GM19328 (cell line): ENCODE measurements around the gene MIA.
"Not testable (repeated sequence)": the region's sequence is repeated elsewhere in the genome, so short reads cannot be mapped to it uniquely, and the experiment has no call there.

Source experiments
- ATAC-seq: cut with Tn5 transposase; IDR thresholded peaks from one replicate; pipeline ENCODE4 v1.9.1; 2021; ENCODE audit warnings: mild to moderate bottlenecking, moderate library complexity; ENCODE audit not compliant: unreplicated experiment

Gene MIA

DNA sequence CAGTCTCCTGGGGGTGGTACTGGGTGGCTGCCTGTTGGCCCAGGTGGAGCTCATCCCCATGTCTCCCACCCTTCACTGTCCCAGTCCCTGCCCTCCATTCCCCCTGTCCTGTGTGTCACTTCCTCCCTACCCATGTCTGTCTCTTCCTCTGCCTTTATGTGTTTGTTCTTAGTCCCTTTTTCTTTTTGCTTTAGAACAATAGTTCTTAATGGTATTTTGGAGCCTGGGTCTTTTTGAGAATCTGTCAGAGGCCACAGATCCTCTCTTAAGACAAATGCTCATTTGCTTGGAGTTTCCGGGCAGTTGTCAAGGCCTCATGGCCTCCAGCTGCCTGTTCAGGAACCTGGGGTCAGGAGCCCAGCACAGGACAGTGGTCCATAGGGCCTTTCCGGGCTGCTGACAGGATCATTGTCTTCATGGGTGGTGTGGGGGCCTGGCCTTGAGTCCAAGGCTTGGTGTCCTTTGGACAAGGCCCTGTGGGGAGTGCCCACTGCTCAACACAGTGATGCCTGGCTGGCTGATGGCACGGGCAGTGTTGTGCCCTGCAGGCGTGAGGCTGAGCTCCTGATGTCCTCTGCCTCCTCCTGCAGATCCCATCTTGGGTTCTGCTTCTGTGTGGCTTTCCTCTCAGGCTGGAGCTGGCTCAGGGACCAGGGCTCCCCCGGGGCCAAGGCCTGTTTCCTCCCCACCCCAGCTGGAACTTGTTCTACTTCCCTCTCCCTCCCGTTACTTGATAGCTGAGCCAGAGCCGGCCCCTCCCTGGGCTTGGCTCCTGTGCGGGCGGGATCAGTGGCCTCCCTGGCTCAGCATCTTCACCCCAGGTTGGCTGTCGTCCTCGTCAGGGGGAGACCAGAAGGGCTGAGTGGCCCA is 27.2 kb downstream of the MIA start:
- no peak for ATAC-seq

DNA sequence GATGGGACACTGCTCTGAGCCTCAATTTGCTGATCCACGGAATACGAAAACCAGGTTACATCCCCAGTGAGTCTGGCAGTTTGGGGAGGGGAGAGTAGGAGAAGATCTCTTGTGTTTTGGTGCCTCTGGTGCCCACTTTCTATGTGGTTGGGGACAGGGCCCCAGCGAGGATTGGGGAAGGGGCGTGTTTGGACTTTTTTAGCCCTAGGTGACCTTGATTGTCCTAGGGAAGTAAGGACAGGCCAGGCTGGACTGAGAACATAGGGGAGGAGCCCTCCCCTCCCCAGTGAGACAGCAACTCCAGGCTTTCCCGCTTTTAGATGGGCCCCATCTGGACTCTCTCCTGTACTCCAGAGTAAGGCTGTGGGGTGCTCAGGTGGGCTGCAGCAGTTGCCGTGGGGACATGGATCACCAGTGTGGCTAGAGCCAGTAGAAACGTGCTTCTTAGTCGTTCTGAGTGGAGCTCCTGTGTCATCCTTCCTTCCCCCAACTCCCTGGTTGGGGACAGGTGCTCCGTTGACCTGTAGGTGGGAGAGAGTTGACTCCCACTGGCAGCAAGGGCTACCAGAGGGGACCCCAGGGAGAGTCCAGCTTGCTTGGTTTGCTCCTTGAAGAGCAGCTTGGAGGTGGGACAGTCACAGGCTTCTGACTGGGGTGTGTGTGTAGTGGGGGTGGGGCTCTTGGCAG is 28.0 kb downstream of the MIA start:
- ATAC-seq: no peak

DNA sequence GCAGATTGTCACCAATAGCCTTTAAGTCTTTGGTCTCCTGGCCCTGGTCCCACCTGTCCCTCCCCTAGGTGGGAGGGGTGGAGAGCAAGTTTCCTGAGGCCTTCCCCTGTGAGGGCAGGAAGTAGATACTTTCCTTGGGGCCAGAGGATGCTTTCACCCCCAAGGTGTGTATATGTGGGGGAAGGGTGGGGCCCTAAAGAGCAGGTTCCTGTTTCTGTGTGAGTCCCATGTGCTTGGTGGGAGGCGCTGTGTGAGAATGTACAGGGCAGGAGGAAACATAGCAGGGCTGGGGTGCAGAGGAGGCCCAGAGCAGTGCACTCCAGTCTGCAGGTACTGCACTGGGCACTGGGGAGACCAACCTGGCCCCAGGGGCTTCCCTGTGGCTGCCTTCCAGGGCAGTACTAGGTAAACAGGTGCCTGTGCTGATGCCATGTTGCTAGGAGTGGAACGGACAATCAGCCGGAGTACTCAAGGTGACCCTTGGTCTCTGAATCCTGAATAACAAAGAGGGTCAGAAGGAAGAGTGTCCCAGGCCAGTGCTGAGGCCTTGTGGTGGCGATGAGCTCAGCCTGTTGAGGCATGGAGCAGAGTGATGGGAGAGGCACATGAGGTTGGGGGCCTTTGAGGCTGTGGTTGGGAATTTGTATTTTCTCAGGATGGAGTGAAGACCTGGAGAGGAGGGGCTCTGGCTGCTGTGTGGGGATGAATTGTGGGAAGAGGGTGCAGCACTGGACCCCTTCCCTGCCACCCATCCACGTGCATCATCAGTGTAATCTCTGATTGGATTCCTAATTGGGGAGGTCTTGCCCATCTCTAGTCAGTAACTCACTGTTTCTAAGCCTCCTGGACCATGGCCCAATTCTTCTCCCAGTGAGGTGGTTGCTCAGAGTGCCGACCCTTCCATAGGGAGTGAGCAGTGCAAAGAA is 28.8 kb downstream of the MIA start:
- ATAC-seq: no peak

DNA sequence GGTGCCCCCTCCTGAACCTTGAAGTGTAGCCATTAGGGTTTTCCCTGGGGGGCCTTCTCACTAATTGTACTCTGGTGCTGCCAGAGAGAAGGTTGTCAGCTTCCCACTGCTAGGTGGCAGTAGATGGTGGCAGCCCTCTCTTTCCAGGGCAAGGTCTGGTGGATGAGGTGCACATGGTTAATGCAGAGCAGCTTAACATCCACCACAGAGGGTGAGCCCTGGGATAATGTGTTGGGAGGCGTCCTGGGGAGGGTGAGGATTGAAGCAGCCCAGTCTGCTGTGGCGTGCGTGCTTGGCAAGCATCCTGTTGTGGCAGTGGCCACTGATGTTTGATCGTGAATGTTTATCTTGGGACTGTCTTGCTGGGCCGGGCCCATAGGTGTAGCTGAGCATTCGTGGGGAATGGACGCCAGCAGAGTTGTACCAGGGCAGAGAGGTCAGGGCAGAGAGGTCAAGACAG is 29.5 kb downstream of the MIA start:
- ATAC-seq: no peak

DNA sequence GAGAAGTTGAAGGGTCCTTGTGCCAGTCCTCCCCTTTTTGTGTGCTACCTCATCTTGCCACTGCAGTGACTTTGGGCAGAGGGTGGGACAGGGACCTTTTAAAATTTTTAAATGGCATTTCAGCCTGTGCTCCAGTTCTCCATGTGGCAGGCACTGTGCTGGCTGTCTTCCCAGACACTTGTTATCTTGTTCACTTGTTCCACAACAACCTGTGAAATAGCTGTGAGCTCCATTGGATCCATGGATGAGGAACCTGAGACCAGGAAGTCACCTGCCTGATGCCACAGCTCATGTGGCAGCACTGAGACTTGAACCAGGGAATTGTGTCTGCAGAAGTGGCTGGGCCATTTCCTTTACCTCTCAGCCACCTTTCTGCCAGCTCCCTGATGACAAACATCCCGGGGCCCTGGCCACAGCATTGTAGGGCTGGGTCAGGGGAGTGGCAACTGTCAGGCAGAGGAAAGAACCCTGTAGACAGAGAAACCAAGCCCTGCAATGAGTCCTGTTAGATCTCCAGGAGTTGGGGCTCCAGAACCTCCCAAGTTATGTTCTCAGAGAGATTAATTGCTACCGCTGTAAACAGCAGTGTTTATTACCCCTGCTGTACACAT is 30.0 kb downstream of the MIA start:
- ATAC-seq: no peak

DNA sequence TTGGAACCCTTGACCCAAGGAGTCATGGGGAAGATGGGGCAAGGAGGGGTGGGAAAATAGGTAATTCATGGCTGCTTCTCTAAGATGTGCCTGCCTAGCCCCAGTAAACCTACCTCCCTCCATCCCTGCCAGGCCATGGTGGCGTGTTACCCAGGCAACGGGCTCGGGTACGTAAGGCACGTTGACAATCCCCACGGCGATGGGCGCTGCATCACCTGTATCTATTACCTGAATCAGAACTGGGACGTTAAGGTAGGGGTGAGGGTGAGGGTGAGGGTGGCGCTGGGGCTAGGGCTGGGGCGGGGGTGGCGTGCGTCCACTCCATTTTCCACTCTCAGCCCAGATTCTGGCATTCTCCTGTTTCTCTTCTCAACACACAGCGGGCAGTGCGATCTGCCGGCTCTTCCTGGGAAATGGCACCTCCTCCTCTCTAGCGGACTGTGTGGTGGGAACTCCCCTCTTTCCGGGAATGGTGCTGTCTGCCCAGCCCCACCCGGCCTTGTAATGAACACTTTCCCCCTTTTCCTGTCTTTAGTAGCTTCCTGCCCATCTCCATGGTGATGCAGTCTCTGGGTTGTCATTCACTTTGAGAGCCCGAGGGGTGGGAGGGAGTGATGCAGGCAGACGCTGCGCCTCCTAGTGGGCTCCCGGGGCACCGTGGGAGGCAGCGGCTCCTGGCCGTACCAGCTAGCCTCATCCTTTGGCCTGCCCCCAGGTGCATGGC is 31.3 kb downstream of the MIA start:
- no peak for ATAC-seq

DNA sequence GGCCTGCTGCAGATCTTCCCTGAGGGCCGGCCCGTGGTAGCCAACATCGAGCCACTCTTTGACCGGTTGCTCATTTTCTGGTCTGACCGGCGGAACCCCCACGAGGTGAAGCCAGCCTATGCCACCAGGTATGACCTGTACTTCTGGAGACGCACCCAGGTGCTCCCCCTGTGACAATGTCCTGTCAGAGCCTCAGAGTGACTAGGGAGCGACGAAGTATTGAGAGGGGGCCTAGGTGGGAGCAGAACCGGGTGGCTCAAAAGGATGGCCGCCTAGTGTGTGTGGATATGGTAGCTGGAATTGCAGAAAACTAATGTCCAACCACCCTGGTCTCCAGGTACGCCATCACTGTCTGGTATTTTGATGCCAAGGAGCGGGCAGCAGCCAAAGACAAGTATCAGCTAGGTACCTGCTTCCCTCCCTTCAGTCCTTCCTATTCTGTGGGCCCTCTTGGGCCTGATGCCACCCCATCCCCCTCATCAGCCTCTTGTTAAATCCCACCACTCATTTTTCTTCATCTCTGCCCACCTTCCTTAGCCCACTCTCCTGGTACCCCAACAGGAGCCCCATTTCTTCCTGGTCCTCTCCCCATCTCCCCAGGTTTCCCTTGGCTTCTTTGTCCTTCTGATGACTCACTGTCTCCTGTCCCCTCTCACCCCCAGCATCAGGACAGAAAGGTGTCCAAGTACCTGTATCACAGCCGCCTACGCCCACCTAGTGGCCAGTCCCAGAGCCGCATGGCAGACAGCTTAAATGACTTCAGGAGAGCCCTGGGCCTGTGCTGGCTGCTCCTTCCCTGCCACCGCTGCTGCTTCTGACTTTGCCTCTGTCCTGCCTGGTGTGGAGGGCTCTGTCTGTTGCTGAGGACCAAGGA is 32.1 kb downstream of the MIA start:
- ATAC-seq: no peak

DNA sequence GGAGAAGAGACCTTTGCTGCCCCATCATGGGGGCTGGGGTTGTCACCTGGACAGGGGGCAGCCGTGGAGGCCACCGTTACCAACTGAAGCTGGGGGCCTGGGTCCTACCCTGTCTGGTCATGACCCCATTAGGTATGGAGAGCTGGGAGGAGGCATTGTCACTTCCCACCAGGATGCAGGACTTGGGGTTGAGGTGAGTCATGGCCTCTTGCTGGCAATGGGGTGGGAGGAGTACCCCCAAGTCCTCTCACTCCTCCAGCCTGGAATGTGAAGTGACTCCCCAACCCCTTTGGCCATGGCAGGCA is 32.7 kb downstream of the MIA start:
- no peak for ATAC-seq

DNA sequence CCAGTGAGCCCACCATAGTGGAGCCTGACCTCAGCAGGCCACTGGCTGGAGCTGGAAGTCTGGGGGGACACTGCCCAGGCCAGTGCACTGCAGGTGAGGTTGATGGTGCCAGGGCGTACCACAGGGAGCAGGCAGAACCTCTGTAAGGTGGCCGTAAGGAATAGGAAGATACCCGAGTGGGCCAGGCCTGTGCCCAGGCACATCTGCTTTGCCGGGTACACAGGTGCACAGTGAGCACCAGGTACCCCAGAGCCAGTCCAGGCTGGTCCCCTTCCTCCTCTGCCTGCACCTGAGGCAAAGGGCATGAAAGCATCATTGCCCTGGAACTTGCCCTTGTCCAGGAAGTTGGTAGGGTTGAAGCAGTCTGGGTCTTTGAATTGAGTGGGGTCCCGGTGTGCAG is 33.2 kb downstream of the MIA start:
- ATAC-seq: no peak

DNA sequence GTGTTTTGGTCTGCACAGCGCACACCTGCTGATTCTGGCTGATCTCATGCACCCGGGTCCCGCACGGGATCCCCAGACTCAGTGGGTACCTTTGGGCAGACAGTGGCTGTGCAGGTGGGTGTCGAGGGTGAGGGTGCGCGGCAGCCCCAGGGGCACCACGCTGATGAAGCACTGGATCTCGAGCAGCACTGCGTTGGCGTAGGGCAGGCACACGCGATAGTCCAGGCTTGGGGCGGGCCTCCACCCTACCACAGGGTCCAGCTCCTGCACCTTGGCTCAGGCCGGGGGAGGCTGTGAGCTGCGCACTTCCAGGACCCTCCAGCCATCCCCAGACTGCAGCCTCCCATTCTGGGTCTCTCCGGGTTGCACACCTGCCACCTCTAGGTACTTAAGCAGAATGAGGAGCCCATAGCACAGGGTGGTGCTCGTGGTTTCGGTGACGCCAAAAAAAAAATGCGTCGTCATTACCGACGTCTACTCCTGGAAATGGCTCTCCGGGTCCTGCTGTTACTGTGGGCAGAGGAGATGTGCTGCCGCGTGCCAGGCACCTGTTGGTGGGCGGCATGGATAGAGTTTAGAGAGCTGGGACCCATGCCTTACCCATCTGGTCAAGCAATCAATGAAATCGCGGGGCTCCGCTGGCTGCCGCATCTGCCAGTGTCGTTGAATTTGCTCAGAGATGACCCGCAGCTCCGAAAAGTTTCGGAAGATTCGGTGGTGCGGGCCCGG is 34.2 kb downstream of the MIA start:
- no peak for ATAC-seq

DNA sequence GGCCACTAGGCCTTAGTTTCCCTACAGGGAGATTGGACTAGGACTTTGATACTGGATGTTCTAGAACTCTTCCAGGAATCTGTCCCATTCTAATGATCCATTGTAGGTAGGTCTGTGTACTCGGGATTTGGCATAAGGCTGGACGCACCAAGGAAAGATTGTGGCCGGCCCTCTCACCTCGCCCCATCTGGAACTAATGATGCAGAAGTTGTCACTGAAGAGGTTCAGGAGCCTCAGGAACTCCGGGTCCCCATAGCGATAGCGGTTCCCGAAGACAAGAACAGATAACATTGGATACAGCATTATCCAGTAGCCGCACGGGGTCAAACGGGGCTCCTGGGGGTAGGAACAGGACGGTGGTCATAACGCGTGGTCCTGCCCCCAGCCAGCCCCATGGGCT is 34.8 kb downstream of the MIA start:
- ATAC-seq: no peak

DNA sequence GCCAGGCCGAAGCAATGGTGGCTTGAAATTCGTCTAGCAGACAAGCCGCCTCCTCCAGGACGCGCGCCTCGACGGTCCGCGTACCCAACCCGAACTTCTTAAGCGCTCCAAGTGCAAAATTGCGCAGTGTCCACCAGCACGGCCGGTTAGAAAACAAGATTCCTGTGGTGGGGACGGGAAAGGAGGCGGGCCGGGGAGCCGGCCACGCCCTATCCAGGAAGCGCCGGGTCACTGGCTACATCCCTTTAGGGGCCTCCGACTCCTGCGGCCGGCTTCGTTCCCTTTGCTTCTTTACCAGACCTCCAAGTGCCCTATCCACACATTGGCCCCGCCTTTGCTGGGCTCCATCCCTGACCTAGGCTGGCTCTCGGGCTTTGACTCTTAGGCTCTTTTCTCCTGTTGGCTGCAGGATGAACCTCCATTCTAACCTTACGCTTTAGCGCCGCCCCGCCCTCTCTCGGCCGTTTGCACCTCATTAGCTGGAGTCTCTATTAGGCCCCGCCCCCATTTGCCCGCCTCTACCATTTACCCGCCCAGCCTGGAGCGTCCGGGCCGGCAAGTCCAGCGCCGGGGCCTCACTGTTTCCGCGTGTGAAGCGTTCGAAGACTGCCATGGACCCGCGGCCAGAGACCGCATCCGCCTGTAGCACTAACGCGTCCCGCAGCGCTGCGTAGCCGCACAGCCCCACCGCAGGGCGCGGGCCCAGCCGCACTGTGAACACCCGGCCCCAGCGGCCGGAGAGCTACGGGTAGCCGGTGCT is 35.5 kb downstream of the MIA start:
- ATAC-seq: not testable (repeated sequence)

DNA sequence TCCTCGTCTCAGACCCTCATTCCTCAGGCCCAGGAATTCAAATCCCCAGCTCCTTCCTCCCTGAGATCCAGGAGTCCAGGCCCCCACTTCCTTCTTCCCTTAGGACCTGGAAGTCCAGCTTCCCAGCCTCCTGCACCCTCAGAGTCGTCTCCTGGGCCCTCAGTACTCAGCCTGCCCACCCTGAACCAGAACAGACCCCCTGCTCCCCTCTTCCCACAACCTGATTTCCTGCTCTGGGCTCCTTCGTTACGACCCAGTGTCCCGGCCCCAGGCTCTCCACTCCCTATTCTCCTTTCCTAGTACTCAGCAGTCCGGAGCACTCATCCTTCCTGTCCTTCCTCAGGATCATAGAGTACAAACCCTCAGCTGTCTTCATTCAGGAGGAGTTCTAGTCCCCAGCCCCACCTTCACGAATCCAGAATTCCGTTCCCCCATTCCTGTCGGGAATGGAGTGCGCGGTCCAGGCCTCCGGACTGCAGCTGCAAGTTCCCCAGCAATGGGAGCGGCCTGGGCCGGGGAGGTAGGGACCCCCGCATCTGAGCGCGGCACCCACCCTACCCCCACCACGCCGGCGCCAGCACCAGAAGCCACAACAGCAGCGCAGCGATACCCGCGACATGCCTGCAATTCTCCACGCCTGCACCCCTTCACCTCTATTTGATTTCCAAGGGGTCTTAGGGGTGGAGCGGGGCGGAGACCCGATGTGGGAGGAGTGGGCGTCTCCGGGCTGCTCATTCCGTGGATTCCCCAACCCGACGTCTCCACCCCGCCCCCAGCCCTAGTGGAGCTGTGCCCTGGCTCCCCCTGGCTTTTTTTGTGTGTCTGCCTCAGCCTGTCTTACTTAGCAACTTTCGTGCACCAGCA is 36.4 kb downstream of the MIA start:
- no peak for ATAC-seq

DNA sequence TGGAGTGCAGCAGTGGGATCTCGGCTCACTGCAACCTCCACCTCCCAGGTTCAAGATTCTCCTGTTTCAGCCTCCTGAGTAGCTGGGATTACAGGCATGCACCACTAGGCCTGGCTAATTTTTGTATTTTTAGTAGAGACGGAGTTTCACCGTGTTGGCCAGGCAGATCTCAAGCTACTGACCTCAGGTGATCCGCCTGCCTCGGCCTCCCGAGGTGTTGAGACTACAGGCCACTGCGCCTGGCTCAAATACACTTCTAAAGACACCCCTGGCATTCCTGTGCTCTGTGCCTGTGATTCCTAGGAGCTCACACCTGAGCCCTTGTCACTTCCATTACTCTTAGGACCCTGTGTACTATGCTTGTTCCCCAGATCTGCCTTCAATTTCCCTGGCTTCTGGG is 37.2 kb downstream of the MIA start:
- not testable (repeated sequence) for ATAC-seq

DNA sequence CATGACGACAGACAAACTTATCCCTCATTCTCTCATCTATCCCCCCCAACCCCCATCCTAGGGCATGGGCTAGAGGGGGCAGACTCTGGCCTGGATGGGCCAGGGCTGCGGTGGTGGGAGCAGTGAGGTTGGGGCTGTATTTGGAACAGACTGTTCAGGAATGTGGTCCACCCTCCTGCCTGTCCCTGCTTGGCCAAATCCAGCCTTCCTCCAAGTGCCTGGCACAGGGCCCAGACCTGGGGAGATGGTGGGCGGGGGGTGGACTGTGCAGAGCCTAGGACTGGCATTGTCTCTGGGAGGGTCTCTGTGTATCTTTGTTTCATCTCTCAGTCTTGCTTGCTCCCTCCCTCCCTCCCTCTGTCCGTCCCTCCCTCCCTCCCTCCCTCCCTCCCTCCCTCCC is 37.9 kb downstream of the MIA start:
- no peak for ATAC-seq

DNA sequence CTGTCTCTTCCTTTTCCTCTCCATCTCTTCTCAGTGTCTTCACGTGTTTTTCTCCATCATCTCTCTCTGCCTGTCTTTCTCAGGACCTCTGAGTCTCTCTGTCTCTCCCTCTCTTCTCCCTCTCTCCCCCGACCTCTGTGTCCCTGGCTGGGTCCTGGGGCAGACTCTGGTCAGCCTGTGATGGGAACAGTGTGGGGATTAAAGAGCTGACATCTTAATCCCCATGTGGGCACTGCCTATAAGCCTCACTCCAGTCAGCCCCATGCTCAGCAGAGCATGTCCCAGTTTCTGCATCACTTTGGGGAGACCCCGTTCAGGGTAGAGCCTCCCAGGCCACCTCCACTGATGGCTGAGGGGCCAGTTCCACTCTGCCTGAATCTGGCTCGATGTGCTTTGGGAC is 39.9 kb downstream of the MIA start:
- no peak for ATAC-seq
